Activated CD4-positive, alpha-beta T cell treated with anti-CD3 and anti-CD28 coated beads, Interleukin-2, amount 50 U/mL, for 1 hour (primary cell): ENCODE results near the gene DENND2A.
A peak's percentile ranks its signal among the peaks of the same experiment; 100 is the strongest.
"Not testable (repeated sequence)": the region's sequence is repeated elsewhere in the genome, so short reads cannot be mapped to it uniquely, and the experiment has no call there.

Source experiments
- DNase-seq: peaks from one replicate; pipeline ENCODE4 v3.0.0-alpha.2; 2020

The DENND2A gene

GRCh38 chr7:140540136-140540777 is 100.4 kb downstream of the DENND2A start:
- no peak for DNase-seq

- no peak for DNase-seq
These were observed 101.2 kb downstream of the DENND2A start for GRCh38 chr7:140539461-140539860.

GRCh38 chr7:140537750-140538482 is 102.7 kb downstream of the DENND2A start:
- no peak for DNase-seq

- no peak for DNase-seq
These were observed 105.9 kb downstream of the DENND2A start for GRCh38 chr7:140534743-140535142.

- DNase-seq, result no peak
These were observed 107.2 kb downstream of the DENND2A start for GRCh38 chr7:140533394-140533872.

- DNase-seq, result not testable (repeated sequence)
These were observed 111.2 kb downstream of the DENND2A start for GRCh38 chr7:140529428-140529827.

GRCh38 chr7:140526787-140527664 is 113.6 kb downstream of the DENND2A start:
- no peak for DNase-seq

GRCh38 chr7:140526214-140526613 is 114.4 kb downstream of the DENND2A start:
- DNase-seq, result no peak

- DNase-seq, result no peak
These were observed 114.9 kb downstream of the DENND2A start for GRCh38 chr7:140525743-140526142.

- DNase-seq, result no peak
These were observed 119.2 kb downstream of the DENND2A start for GRCh38 chr7:140521421-140521820.

GRCh38 chr7:140519007-140519399 is 121.6 kb downstream of the DENND2A start:
- DNase-seq, result no peak

- no peak for DNase-seq
These were observed 122.1 kb downstream of the DENND2A start for GRCh38 chr7:140518370-140519006.

- peak; percentile 58 for DNase-seq
These were observed 122.9 kb downstream of the DENND2A start for GRCh38 chr7:140517546-140518369.

- no peak for DNase-seq
These were observed 128.2 kb downstream of the DENND2A start for GRCh38 chr7:140512317-140513000.

GRCh38 chr7:140509789-140510188 is 130.8 kb downstream of the DENND2A start:
- DNase-seq, result no peak

GRCh38 chr7:140507556-140507955 is 133.1 kb downstream of the DENND2A start:
- DNase-seq, result not testable (repeated sequence)

- DNase-seq, result no peak
These were observed 133.7 kb downstream of the DENND2A start for GRCh38 chr7:140506788-140507464.

GRCh38 chr7:140501966-140502365 is 138.6 kb downstream of the DENND2A start:
- DNase-seq, result no peak

- not testable (repeated sequence) for DNase-seq
These were observed 142.8 kb downstream of the DENND2A start for GRCh38 chr7:140497807-140498206.

GRCh38 chr7:140497241-140497769 is 143.3 kb downstream of the DENND2A start:
- DNase-seq, result no peak
